SK-N-SH treated with all-trans-retinoic acid at 6 μM for 48 hours (cell line): ENCODE measurements around the gene HIPK1.

Experiments used
- ATAC-seq: fragments of 200-7000 bp; cut with Tn5 transposase; 3 replicates; pipeline ENCODE4 v1.9.1; 2020; ENCODE audit warnings: mild to moderate bottlenecking, moderate library complexity
- ARNTL ChIP-seq: fragments of 450-650 bp; formaldehyde crosslinking; IDR thresholded peaks from 2 replicates; pipeline ENCODE4 v1.5.0; 2020; ENCODE audit warnings: low read depth, mild to moderate bottlenecking, moderate library complexity, borderline replicate concordance
- BACH2 ChIP-seq: fragments of 250-450 bp; sonication (Bioruptor Pico); IDR thresholded peaks from 2 replicates; pipeline ENCODE4 v1.9.0; 2021; ENCODE audit warnings: mild to moderate bottlenecking, borderline replicate concordance
- CSDC2 ChIP-seq: fragments of 250-450 bp; sonication (Bioruptor Pico); IDR thresholded peaks from 2 replicates; pipeline ENCODE4 v1.5.0; 2020; ENCODE audit warnings: mild to moderate bottlenecking, moderate library complexity
- GLIS3 ChIP-seq: fragments of 250-450 bp; sonication (Bioruptor Pico); IDR thresholded peaks from 2 replicates; pipeline ENCODE4 v1.5.0; 2020; ENCODE audit warnings: mild to moderate bottlenecking, moderate library complexity
- ISL1 ChIP-seq: fragments of 250-450 bp; sonication (Bioruptor Pico); IDR thresholded peaks from 2 replicates; pipeline ENCODE4 v2.1.2; 2022; ENCODE audit warnings: mild to moderate bottlenecking, moderate library complexity
- OSR1 ChIP-seq: fragments of 250-450 bp; sonication (Bioruptor Pico); IDR thresholded peaks from 2 replicates; pipeline ENCODE4 v1.8.0; 2022; ENCODE audit warnings: moderate library complexity, mild to moderate bottlenecking, inconsistent platforms
- PATZ1 ChIP-seq: fragments of 250-450 bp; sonication (Bioruptor Pico); IDR thresholded peaks from 2 replicates; pipeline ENCODE4 v1.8.0; 2020; ENCODE audit warnings: mild to moderate bottlenecking, moderate library complexity, borderline replicate concordance
- PPARA ChIP-seq: fragments of 250-450 bp; sonication (Bioruptor Pico); IDR thresholded peaks from 2 replicates; pipeline ENCODE4 v1.5.0; 2020; ENCODE audit warnings: mild to moderate bottlenecking, borderline replicate concordance
- RARB ChIP-seq: fragments of 250-450 bp; sonication (Bioruptor Pico); IDR thresholded peaks from 2 replicates; pipeline ENCODE4 v1.8.0; 2021; ENCODE audit warnings: mild to moderate bottlenecking, moderate library complexity
- SNAI2 ChIP-seq: fragments of 250-450 bp; sonication (Bioruptor Pico); IDR thresholded peaks from 2 replicates; pipeline ENCODE4 v1.5.0; 2020; ENCODE audit warnings: mild to moderate bottlenecking, moderate library complexity
- TCF4 ChIP-seq: fragments of 250-450 bp; sonication (Bioruptor Pico); IDR thresholded peaks from 2 replicates; pipeline ENCODE4 v1.8.0; 2021; ENCODE audit warnings: mild to moderate bottlenecking, moderate library complexity, borderline replicate concordance
- TOX ChIP-seq: fragments of 250-450 bp; sonication (Bioruptor Pico); IDR thresholded peaks from 2 replicates; pipeline ENCODE4 v1.8.0; 2021; ENCODE audit warnings: mild to moderate bottlenecking, moderate library complexity, borderline replicate concordance
- ZC3H10 ChIP-seq: fragments of 250-450 bp; sonication (Bioruptor Pico); IDR thresholded peaks from 2 replicates; pipeline ENCODE4 v1.5.1; 2021; ENCODE audit warnings: mild to moderate bottlenecking, moderate library complexity
- ZFP3 ChIP-seq: fragments of 250-450 bp; sonication (Bioruptor Pico); IDR thresholded peaks from 2 replicates; pipeline ENCODE4 v1.5.0; 2020; ENCODE audit warnings: mild to moderate bottlenecking, moderate library complexity
- ZNF565 ChIP-seq: fragments of 450-650 bp; formaldehyde crosslinking; conservative IDR thresholded peaks from 2 replicates; pipeline ENCODE4 v1.5.0; 2020; ENCODE audit warnings: low read depth, mild to moderate bottlenecking, moderate library complexity
- ZNF70 ChIP-seq: fragments of 450-650 bp; formaldehyde crosslinking; IDR thresholded peaks from 2 replicates; pipeline ENCODE4 v1.5.0; 2020; ENCODE audit warnings: mild to moderate bottlenecking, moderate library complexity
- ZNF8 ChIP-seq: fragments of 450-650 bp; formaldehyde crosslinking; IDR thresholded peaks from 2 replicates; pipeline ENCODE4 v1.5.0; 2020; ENCODE audit warnings: mild to moderate bottlenecking, moderate library complexity
- TF ChIP-seq, protein P1 (sequence below): fragments of 250-450 bp; sonication (Bioruptor Pico); IDR thresholded peaks from 2 replicates; pipeline ENCODE4 v1.5.0; 2020; ENCODE audit warnings: mild to moderate bottlenecking, moderate library complexity
- TF ChIP-seq, protein P2 (sequence below): fragments of 250-450 bp; sonication (Bioruptor Pico); IDR thresholded peaks from 2 replicates; pipeline ENCODE4 v1.5.1; 2020; ENCODE audit warnings: low read depth, mild to moderate bottlenecking, moderate library complexity
- TF ChIP-seq, protein P3 (sequence below): fragments of 250-450 bp; sonication (Bioruptor Pico); IDR thresholded peaks from 2 replicates; pipeline ENCODE4 v1.5.1; 2021; ENCODE audit warnings: mild to moderate bottlenecking, moderate library complexity
- TF ChIP-seq, protein P4 (sequence below): fragments of 250-450 bp; sonication (Bioruptor Pico); IDR thresholded peaks from 2 replicates; pipeline ENCODE4 v1.8.0; 2021; ENCODE audit warnings: low read depth, mild to moderate bottlenecking, moderate library complexity, borderline replicate concordance

The HIPK1 gene

DNA sequence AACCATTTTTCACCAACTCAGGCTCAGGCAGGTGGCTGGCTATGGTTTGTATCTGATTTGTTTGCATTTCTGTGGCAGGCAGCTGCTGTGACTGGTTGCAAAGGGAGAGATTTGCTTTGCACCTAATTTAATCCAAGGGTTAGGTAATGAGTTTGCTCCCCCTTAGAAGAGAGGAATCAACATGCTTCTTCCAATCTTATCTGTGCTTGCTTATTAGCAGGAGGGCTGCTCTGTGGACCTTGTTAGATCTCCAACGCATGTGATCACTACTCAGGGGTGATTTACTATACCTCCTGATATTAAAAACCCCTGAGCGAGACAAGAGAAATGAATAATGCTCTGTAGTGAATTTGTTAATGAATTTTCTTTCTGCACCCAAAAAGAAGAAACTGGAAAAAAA, 70.7 kb downstream of the HIPK1 start:
- ATAC-seq: no peak
- TF ChIP-seq ISL1 (CRISPR knock-in tag) (no peak), SNAI2 (no peak), TOX (CRISPR knock-in tag) (no peak), TCF4 (CRISPR knock-in tag) (no peak), BACH2 (CRISPR knock-in tag) (no peak), ZNF8 (CRISPR knock-in tag) (no peak), ARNTL (CRISPR knock-in tag) (no peak), ZNF70 (CRISPR knock-in tag) (no peak)

DNA sequence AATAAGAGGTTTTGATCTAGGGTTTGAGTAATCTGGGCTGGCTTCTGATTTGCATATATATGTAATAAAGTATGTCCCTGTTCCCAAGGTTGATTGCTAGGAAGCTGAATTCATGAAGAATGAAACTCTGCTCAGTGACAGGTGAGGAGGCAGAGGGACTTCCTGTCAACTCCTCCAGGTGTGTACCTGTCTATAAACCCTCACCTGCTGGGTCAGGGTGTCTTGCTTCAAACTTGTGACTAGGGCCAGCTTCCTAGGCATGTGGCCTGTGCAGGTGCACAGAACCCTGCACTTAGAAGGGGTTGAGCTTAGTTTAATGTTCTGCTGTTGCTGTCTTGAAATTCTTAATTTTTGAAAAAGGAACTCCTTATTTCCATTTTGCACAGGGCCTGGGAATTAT, 71.3 kb downstream of the HIPK1 start:
- no peak for TF ChIP-seq TCF4 (CRISPR knock-in tag)
- no peak for TF ChIP-seq ARNTL (CRISPR knock-in tag)
- TF ChIP-seq ZFP3 (CRISPR knock-in tag): no peak
- no peak for TF ChIP-seq SNAI2
- TF ChIP-seq, protein P1, sequence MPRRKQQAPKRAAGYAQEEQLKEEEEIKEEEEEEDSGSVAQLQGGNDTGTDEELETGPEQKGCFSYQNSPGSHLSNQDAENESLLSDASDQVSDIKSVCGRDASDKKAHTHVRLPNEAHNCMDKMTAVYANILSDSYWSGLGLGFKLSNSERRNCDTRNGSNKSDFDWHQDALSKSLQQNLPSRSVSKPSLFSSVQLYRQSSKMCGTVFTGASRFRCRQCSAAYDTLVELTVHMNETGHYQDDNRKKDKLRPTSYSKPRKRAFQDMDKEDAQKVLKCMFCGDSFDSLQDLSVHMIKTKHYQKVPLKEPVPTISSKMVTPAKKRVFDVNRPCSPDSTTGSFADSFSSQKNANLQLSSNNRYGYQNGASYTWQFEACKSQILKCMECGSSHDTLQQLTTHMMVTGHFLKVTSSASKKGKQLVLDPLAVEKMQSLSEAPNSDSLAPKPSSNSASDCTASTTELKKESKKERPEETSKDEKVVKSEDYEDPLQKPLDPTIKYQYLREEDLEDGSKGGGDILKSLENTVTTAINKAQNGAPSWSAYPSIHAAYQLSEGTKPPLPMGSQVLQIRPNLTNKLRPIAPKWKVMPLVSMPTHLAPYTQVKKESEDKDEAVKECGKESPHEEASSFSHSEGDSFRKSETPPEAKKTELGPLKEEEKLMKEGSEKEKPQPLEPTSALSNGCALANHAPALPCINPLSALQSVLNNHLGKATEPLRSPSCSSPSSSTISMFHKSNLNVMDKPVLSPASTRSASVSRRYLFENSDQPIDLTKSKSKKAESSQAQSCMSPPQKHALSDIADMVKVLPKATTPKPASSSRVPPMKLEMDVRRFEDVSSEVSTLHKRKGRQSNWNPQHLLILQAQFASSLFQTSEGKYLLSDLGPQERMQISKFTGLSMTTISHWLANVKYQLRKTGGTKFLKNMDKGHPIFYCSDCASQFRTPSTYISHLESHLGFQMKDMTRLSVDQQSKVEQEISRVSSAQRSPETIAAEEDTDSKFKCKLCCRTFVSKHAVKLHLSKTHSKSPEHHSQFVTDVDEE: no peak
- TF ChIP-seq ZC3H10: no peak
- TF ChIP-seq TOX (CRISPR knock-in tag): no peak
- no peak for TF ChIP-seq ZNF565
- TF ChIP-seq BACH2 (CRISPR knock-in tag): no peak
- no peak for TF ChIP-seq GLIS3 (CRISPR knock-in tag)
- TF ChIP-seq RARB: no peak
- no peak for TF ChIP-seq PATZ1 (CRISPR knock-in tag)
- TF ChIP-seq ZNF8 (CRISPR knock-in tag): no peak
- no peak for TF ChIP-seq ISL1 (CRISPR knock-in tag)

GRCh38 chr1:114002492-114003239, 73.5 kb downstream of the HIPK1 start:
- ATAC-seq: no peak; the same call in 2 of the 3 replicates
- TF ChIP-seq BACH2 (CRISPR knock-in tag) (no peak), ZC3H10 (no peak), PPARA (CRISPR knock-in tag) (no peak), GLIS3 (CRISPR knock-in tag) (no peak), ZNF565 (no peak), ARNTL (CRISPR knock-in tag) (no peak), ZNF70 (CRISPR knock-in tag) (no peak), OSR1 (CRISPR knock-in tag) (no peak), PATZ1 (CRISPR knock-in tag) (no peak), ZNF8 (CRISPR knock-in tag) (no peak), ZFP3 (CRISPR knock-in tag) (no peak), TOX (CRISPR knock-in tag) (no peak), RARB (no peak), SNAI2 (no peak), ISL1 (CRISPR knock-in tag) (no peak), CSDC2 (CRISPR knock-in tag) (no peak)
- TF ChIP-seq, protein P2, sequence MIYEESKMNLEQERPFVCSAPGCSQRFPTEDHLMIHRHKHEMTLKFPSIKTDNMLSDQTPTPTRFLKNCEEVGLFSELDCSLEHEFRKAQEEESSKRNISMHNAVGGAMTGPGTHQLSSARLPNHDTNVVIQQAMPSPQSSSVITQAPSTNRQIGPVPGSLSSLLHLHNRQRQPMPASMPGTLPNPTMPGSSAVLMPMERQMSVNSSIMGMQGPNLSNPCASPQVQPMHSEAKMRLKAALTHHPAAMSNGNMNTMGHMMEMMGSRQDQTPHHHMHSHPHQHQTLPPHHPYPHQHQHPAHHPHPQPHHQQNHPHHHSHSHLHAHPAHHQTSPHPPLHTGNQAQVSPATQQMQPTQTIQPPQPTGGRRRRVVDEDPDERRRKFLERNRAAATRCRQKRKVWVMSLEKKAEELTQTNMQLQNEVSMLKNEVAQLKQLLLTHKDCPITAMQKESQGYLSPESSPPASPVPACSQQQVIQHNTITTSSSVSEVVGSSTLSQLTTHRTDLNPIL: no peak
- TF ChIP-seq, protein P3, sequence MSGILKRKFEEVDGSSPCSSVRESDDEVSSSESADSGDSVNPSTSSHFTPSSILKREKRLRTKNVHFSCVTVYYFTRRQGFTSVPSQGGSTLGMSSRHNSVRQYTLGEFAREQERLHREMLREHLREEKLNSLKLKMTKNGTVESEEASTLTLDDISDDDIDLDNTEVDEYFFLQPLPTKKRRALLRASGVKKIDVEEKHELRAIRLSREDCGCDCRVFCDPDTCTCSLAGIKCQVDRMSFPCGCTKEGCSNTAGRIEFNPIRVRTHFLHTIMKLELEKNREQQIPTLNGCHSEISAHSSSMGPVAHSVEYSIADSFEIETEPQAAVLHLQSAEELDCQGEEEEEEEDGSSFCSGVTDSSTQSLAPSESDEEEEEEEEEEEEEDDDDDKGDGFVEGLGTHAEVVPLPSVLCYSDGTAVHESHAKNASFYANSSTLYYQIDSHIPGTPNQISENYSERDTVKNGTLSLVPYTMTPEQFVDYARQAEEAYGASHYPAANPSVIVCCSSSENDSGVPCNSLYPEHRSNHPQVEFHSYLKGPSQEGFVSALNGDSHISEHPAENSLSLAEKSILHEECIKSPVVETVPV (CRISPR knock-in tag): no peak
- TF ChIP-seq, protein P4, sequence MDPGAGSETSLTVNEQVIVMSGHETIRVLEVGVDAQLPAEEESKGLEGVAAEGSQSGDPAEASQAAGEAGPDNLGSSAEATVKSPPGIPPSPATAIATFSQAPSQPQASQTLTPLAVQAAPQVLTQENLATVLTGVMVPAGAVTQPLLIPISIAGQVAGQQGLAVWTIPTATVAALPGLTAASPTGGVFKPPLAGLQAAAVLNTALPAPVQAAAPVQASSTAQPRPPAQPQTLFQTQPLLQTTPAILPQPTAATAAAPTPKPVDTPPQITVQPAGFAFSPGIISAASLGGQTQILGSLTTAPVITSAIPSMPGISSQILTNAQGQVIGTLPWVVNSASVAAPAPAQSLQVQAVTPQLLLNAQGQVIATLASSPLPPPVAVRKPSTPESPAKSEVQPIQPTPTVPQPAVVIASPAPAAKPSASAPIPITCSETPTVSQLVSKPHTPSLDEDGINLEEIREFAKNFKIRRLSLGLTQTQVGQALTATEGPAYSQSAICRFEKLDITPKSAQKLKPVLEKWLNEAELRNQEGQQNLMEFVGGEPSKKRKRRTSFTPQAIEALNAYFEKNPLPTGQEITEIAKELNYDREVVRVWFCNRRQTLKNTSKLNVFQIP (CRISPR knock-in tag): no peak
- TF ChIP-seq, protein P1: no peak

More for the DNA sequence above, 71.3 kb downstream of the HIPK1 start:
- no peak for ATAC-seq
